ENCODE measurements around the gene KRTAP10-10.
"Not testable (repeated sequence)": the region's sequence is repeated elsewhere in the genome, so short reads cannot be mapped to it uniquely, and the experiment has no call there.

KRTAP10-10 gene

DNA sequence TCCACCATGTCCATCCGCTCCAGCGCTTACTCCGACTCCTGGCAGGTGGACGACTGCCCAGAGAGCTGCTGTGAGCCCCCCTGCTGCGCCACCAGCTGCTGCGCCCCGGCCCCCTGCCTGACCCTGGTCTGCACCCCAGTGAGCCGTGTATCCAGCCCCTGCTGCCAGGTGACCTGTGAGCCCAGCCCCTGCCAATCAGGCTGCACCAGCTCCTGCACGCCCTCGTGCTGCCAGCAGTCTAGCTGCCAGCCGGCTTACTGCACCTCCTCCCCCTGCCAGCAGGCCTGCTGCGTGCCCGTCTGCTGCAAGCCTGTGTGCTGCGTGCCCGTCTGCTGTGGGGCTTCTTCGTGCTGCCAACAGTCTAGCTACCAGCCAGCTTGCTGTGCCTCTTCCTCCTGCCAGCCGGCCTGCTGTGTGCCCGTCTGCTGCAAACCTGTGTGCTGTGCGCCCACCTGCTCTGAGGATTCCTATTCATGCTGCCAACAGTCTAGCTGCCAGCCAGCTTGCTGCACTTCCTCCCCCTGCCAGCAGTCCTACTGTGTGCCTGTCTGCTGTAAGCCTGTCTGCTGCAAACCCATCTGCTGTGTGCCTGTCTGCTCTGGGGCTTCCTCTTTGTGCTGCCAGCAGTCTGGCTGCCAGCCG, 9.9 kb upstream of the KRTAP10-10 start:
- DNase-seq (ENCODE audit: low read depth), result not testable (repeated sequence)

DNA sequence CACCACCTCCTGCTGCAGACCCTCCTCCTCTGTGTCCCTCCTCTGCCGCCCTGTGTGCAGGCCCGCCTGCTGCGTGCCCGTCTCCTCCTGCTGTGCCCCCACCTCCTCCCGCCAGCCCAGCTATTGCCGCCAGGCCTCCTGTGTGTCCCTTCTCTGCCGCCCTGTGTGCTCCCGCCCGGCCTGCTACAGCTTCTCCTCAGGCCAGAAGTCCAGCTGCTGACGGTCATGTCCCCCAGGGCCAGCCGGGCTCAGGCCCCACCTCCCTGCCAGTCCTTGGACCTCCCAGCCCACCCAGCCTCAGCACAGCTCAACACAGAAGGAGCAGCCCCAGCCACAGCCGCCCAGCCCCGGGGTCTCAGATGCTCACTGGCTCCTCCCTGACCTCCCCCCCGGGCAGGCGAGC, 9.3 kb upstream of the KRTAP10-10 start:
- DNase-seq (ENCODE audit: low read depth), result not testable (repeated sequence)

DNA sequence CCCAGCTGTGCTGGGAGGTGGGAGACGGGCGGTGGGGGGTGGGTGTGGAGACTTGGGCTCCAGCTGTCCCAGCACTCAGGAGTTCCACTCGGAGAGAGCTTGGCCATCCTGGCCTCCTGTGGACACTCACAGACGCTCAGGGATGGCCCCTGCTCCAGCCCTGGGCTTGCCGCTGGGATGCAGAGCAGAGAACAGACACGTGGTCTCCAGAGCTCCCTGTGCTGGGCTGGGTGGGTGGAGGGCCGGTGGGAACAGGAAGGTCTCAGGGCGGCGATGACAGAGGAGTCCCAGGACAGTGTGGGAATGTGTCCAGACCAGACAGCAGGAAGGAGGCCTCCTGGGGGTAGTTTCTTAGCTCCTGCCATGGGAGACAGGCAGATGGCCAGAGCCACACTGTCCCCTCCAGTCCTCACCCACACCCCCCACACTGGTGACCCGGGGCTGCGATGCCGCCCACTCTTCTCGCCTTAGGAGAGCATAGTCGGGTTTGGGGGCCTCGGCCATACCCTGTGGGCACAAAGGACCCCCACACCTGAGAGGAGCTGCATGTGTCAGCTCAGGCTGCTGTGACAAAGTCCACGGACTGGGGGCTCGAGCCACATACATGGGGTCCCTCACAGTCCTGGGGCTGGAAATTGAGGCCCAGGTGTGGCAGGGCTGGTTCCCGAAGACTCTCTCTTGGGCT, 8.3 kb upstream of the KRTAP10-10 start:
- DNase-seq (ENCODE audit: low read depth), result no peak

DNA sequence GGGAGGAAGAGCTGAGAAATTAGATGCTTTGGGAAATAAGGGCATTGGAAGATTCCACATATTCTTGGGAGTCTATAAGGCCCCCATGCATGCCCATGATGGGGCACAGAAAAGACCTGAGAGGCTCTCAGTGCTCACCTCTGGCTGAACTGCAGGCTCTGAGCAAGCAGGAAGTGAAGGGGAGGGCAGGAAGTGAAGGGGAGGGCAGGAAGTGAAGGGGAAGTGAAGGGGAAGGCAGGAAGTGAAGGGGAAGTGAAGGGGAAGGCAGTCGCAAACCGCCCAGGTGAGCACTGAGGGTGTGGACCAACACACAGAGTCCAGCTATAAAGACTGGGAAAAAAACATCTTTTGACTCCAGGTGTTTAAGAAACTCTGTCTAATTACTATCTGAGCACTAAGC, 6.7 kb upstream of the KRTAP10-10 start:
- no peak for DNase-seq (ENCODE audit: low read depth)

DNA sequence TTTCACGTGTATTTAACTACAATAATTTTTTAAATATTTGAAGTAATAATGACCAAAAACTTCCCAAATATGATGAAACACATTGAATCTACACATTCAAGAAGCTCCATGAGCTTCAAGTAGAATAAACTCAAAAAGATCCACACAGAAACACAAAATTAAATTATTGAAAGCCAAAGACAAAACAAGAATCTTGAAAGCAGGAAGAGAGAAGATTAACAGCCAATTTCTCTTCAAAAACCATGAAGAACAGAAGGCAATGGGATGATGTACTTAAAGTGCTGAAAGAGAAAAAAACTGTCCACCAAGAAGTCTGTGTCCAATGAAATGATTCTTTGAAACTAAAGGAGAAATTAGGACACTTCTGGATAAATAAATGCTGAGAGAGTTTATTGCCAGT, 5.1 kb upstream of the KRTAP10-10 start:
- no peak for DNase-seq (ENCODE audit: low read depth)

DNA sequence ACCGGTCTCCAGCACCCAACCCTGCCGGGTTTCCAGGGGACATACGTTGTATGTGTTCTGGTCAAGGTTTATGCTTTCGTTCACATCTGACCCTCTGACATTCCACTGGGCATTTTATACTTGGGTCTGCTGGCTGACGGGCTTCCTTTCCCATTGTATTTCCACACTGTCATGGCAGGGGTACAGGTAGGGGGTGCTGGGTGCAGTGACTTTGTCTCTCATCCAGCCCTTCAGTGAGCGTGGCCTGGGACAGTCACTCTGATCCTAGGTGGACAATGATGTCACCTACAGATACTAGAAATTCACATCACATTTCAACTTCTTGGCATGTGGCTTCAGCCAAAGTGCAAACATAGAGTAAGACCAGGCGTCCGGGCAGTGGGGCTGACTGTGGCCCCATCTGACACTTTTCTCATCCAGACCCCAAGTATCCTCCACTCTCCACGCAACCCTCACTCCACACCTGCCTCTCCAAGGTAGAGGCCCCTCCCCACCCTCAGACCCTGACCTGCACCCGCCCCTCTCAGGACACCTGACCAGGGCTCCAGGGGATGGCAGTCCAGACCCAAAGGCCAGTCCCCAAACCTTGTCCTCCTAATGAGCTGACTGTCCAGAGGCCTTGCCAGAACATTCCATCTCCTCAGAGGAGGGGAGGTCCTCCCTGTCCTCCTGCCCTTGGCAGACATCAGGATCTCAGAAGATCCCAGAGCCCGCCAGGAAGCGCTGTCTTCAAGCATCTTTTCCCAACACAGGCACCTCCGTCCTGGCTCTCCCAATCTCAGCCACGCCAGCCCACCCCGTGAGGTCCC, 743 bp upstream of the KRTAP10-10 start:
- DNase-seq (ENCODE audit: low read depth), result no peak

DNA sequence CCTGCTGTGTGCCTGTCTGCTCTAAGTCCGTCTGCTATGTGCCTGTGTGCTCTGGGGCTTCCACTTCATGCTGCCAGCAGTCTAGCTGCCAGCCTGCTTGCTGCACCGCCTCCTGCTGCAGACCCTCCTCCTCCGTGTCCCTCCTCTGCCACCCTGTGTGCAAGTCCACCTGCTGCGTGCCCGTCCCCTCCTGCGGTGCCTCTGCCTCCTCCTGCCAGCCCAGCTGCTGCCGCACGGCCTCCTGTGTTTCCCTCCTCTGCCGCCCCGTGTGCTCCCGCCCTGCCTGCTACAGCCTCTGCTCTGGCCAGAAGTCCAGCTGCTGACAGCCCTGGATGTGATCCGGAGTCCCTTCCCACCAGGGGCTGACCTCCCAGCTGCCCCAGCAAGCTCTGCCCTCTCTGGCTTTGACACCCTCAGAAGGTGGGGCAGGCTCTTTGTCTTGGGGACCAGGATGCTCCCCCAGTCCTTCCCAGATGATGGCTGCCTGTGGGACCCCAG, 744 bp downstream of the KRTAP10-10 start:
- not testable (repeated sequence) for DNase-seq (ENCODE audit: low read depth)

DNA sequence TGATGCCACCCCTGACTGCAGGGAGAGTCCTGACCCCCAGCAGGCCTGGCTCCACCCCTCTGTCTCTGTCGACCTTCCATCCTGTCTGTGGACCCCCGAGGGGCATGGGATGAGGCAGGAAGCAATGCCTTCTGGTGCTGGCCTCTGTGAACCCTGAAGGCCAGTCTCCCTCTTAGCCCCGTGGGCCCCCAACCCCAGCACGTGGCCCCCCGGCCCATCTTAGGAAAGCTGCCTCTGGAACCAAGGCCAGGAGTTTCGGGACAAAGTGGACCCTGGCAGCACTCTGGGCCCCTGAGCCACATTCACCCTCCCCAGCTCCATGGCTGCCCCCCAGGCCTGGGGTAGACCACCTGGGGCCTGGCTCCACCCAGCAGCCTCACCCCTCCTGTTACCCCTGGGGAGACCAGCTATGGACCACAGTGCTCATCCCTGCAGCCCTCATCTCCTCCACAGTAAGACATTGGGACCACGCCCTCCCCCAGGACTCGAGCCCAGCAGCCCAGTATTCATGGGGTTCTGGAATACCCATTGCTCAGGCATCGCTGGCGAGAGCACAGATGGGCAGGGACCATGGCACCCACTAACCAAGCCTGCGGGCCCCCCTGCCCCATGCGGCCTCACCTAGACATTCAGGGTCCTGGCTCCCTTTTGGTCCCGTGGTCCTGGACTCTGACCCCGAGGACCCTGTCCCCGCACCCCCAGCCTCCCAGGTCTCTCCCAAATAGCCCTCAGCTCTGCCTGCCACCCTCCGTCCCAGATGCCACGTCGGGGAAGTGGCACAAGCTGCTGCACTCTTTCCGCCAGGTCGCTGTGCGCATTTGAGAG, 1.6 kb downstream of the KRTAP10-10 start:
- DNase-seq (ENCODE audit: low read depth), result not testable (repeated sequence)

DNA sequence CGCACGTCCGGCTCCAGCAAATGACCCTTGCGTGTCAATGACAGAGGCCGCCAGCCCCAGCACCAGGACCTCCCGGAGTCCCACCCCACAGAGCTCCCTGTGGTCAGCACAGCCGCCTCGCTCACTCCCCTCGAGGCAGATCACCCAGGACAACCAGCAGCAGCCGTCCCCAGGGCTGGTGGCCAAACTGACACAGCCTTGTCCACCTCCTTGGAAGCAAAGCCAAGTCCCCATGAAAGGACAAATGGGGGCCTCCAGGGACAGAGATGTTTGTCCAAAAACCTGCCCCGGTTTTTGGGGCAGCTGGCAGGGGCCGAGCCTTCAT, 2.1 kb downstream of the KRTAP10-10 start:
- no peak for DNase-seq (ENCODE audit: low read depth)

DNA sequence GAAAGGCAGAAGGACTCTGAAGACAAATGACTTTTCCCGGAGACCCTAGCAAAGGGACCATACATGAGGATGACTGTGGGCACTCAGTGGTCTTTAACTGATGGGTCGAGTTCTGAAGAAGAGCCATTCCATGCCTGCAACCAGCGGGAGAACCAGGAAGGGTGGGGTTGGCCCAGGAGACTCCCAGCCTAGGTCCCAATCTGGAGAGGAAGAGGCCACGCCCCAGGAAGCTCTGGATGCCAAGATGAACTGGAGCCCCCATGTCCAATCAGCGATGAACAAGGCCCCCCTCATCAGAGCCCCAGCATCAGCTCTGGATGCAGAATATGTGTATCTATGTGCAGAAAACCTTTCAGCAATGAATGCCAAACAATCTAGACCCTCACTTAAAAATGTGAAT, 3.6 kb downstream of the KRTAP10-10 start:
- no peak for DNase-seq (ENCODE audit: low read depth)

DNA sequence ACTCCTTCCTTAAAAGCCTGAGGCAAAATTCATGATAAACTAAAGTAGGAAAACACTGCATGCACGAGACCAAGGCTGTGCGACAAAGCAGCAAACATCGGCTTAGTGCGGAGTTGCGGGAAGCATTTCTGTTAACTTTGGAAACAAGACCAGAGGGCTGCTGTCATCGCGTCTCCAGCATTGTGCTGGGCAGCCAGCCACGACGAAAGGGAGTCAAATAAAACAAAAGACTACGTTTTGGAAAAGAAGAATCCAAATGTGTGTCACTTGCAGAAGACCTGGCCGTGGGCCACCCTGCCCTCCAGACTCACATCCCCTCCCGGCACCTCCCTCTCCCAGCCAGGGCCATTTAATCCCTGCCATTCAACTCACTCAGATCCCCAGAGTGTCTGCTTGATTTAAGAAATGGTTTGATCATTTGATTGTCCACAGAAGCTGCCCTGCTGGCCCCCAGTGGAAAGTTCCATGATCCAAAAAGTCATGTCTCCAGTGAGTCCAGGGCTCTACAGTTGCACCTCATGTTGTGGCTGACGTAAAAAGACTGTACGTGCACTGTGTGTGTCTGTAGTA, 6.7 kb downstream of the KRTAP10-10 start:
- DNase-seq (ENCODE audit: low read depth), result no peak

DNA sequence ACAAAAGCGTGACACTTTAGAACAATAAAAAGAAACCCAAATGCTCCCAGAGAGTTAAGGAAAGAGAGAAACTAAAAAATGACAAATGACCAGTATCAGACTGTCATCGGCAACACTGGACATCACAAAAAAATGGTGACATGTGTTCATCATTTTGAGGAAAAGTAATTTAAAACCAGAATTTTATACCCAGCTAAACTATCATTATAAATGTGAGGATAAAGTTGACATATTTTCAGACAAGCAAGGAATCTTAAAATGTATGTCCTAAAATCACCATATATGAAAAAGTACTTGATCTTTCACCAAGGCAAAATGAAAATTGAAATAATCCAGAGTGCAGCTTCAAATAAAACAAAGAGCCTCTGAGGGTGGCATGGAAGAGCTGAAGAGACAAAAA, 7.7 kb downstream of the KRTAP10-10 start:
- DNase-seq (ENCODE audit: low read depth), result no peak

DNA sequence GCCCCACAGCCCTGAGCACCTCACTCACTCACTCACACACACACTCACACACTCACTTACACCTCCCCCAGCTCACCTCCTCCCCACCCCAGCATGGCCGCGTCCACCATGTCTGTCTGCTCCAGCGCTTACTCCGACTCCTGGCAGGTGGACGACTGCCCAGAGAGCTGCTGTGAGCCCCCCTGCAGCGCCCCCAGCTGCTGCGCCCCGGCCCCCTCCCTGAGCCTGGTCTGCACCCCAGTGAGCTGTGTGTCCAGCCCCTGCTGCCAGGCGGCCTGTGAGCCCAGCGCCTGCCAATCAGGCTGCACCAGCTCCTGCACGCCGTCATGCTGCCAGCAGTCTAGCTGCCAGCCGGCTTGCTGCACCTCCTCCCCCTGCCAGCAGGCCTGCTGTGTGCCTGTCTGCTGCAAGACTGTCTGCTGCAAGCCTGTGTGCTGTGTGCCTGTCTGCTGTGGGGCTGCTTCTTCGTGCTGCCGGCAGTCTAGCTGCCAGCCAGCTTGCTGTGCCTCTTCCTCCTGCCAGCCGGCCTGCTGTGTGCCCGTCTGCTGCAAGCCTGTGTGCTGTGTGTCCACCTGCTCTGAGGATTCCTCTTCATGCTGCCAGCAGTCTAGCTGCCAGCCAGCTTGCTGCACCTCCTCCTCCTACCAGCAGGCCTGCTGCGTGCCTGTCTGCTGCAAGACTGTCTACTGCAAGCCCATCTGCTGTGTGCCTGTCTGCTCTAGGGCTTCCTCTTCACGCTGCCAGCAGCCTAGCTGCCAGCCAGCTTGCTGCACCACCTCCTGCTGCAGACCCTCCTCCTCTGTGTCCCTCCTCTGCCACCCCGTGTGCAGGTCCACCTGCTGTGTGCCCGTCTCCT, 9.4 kb downstream of the KRTAP10-10 start, which contains the start of gene KRTAP10-11:
Gene KRTAP10-11 (plus strand): TSS at position 49 of the 856 bp plus-strand sequence. CDS start 45 bp downstream, at position 94.
- DNase-seq (ENCODE audit: low read depth), result not testable (repeated sequence)

DNA sequence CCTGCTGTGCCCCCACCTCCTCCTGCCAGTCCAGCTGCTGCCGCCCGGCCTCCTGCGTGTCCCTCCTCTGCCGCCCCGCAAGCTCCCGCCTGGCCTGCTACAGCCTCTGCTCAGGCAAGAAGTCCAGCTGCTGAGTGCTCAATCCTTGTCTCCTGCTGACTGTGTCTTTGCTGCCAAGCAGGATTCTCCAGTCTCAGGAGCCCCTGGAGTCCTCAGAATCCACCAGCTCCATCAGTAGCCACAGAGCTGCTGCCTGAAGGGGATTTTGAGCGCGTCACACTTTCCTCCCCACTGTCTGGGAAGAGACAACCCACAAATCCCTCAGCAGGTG, 10.0 kb downstream of the KRTAP10-10 start:
- no peak for DNase-seq (ENCODE audit: low read depth)

DNA sequence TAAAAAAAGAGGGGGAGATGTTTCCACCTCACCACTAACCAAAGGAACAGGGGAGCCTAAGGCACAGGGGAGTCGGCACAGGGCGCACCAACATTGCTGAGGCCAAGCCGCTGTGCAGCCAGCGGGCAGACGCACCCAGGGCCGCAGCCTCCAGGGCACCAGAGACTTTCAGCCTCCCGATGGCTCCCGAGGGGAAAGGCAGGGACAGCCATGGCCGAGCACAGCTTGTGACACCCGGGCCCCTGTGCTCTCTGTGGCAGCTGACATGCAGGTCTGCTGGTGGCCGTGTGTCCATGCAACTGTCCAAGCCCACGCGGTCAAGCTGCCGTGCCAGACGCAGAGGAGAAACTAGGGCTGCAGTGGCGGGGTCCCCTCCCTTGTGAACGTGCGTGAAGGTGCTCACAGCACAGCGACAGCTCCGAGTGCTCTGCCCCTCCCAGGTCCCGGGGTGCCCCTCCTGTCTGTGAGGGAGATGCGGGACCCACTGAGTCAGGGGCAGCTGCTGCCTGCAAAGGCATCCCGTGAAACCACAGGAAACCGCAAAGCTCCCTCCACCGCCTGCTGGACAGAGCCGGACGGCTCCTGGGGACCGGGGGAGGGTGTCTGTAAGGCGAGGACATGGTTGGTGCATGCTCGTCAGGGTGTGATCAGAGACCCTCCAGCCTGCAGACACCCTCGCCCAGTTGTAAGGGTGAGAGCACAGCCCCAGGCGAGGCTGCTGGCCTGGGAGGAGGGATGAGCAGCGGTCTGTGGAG, 11.6 kb downstream of the KRTAP10-10 start:
- no peak for DNase-seq (ENCODE audit: low read depth)

DNA sequence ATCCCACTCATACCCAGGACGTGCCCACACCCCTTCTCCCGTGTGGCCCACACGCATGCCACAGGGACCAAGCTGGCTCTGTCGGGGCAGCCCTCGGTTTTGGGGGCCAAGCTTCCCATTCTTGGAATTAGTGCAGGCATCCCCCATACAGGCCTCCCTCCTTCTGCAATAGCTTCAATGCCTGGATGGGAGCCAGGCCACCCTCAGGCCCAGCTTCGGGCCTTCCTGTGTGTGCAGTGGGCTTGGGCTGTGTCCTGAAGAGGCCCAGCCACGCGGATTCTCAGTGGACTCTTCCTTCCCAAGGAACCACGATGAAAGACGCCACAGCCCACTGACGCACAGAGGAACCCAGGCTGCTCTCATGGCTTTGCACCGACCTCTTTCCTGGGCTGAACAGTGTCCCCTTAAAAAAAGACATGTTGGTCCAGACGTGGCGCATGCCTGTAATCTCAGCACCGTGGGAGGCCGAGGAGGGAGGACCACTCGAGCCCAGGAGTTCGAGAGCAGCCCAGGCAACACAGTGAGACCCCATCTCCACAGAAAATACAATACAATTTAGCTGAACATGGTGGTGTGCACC, 12.5 kb downstream of the KRTAP10-10 start:
- no peak for DNase-seq (ENCODE audit: low read depth)

DNA sequence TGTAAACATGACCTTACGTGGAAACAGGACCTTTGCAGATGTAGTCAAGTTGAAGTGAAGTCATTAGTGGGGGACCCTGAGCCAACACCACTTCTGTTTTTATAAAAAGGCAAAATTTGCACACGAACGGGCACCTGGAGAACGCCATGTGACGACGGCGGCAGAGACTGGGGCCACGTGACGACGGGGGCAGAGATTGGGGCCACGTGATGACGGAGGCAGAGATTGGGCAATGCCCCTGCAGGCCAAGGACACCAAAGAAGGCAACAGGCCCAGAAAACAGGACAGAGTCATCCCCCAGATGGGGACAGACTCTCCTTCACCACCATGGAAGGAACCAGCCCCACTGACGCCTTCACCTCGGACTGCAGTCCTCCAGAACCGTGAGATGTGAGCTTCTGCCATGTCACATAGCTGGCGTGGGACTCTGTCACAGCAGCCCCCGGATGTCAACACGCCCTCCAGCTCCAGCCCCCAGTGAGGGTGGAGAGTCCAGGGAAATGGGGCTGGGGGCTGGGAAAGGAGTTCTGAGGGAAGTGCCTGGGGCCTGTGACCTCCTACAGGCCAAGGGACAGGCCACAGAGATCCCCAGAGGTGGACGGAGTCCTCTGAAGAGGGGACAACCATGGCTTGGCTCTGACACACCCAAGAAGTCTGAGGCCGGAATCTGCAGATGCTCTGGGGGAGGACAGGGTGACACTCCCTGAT, 13.3 kb downstream of the KRTAP10-10 start:
- DNase-seq (ENCODE audit: low read depth), result no peak

DNA sequence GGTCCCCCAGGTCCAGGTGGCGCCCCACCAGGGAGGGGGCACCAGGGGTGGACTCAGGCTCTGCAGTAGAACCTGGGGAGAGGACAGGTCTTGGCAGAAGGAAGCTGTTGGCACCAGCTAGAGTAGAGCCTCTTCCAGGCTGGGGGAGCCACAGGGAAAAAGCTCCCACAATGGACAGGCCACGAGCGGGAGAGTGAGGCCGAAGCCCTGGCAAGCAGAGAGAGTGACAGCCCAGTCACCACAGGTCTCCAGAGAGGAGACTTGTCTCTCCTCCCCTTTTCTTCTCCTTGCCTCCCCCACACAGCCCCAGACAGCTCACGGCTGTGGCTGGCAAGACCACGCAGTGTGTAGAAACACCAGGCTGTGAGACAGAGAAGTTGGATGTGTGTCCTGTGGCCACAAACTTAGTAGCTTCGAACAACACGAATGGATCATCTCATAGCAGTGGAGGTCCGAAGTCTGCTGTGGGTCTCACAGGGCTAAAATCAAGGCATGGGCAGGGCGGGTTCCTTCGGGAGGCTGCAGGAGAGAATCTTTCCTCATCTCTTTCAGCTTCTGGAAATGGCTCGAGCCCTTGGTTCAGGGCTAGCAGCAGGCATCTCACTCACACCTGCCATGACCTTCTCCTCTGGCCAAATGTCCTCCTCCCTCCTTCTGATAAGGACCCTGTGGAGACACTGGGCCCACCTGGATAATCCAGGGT, 14.0 kb downstream of the KRTAP10-10 start:
- DNase-seq (ENCODE audit: low read depth), result no peak

All from amniotic epithelial cell (primary cell).